ENCODE measurements around the gene ZNF142.

- TF ChIP-seq, protein P1, sequence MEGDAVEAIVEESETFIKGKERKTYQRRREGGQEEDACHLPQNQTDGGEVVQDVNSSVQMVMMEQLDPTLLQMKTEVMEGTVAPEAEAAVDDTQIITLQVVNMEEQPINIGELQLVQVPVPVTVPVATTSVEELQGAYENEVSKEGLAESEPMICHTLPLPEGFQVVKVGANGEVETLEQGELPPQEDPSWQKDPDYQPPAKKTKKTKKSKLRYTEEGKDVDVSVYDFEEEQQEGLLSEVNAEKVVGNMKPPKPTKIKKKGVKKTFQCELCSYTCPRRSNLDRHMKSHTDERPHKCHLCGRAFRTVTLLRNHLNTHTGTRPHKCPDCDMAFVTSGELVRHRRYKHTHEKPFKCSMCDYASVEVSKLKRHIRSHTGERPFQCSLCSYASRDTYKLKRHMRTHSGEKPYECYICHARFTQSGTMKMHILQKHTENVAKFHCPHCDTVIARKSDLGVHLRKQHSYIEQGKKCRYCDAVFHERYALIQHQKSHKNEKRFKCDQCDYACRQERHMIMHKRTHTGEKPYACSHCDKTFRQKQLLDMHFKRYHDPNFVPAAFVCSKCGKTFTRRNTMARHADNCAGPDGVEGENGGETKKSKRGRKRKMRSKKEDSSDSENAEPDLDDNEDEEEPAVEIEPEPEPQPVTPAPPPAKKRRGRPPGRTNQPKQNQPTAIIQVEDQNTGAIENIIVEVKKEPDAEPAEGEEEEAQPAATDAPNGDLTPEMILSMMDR (IDR thresholded peaks at IDR 0.05), result no peak
- no peak for TF ChIP-seq POLR2A (IDR thresholded peaks at IDR 0.05)
- TF ChIP-seq EP300 (IDR thresholded peaks at IDR 0.05), result no peak
Measured at GRCh38 chr2:218659988-218660358, 550 bp upstream of the ZNF142 start.
